HEK293 (cell line): ENCODE data around the gene ADAM23.

Source experiments
- CTCF ChIA-PET: fragments of 350-600 bp; formaldehyde crosslinking; extraction: SDS; loops from one replicate; lab custom pipeline; 2021; ENCODE audit warnings: antibody characterized with exemption; lab: Yijun Ruan, JAX
- POLR2A ChIA-PET: fragments of 300-600 bp; formaldehyde crosslinking; extraction: SDS; loops from one replicate; lab custom pipeline; 2020; ENCODE audit warnings: antibody characterized with exemption, inconsistent platforms; lab: Yijun Ruan, JAX
- H3K27ac ChIP-seq: fragments of 200-500 bp; sonication (Bioruptor generic); 2 replicates; pipeline ENCODE4 v1.5.1; 2014; ENCODE audit warnings: low read depth, low read length, control low read depth, inconsistent platforms; ENCODE audit errors: extremely low read depth
- H3K36me3 ChIP-seq, 2 experiments: fragments of 200-500 bp in 1 of 2; sonication (Bioruptor generic) in 1 of 2; 1 replicate in 1 of 2; 2 replicates in 1 of 2; pipeline ENCODE4 v1.5.1; 2014 to 2017; ENCODE audit warnings: inconsistent platforms in 2 of 2, low read length in 2 of 2; ENCODE audit not compliant: control insufficient read depth in 2 of 2, insufficient read depth in 1 of 2
- H3K4me1 ChIP-seq: fragments of 200-500 bp; sonication (Bioruptor generic); 2 replicates; pipeline ENCODE4 v1.5.1; 2014; ENCODE audit warnings: mild to moderate bottlenecking, low read length, inconsistent platforms; ENCODE audit not compliant: control insufficient read depth, insufficient read depth
- H3K4me3 ChIP-seq: 2 replicates; pipeline ENCODE4 v1.5.1; 2011; ENCODE audit warnings: low read depth, mild to moderate bottlenecking, control low read depth, low read length, moderate library complexity
- H3K9me3 ChIP-seq: fragments of 200-500 bp; sonication (Bioruptor generic); 2 replicates; pipeline ENCODE4 v1.5.1; 2014; ENCODE audit warnings: low read depth, low read length, inconsistent platforms; ENCODE audit not compliant: control insufficient read depth, insufficient read depth
- HOXA7 ChIP-seq: sonication (generic); formaldehyde crosslinking; IDR thresholded peaks from 2 replicates; pipeline ENCODE4 v1.8.1; 2022; ENCODE audit warnings: missing genetic modification reagents, borderline replicate concordance
- IKZF3 ChIP-seq: fragments of 450-650 bp; IDR thresholded peaks from 2 replicates; pipeline ENCODE4 v1.5.0; 2018; ENCODE audit warnings: missing biosample characterization, mild to moderate bottlenecking, missing genetic modification characterization, moderate library complexity
- KLF16 ChIP-seq: fragments of 450-650 bp; formaldehyde crosslinking; IDR thresholded peaks from 2 replicates; pipeline ENCODE4 v1.5.1; 2017; ENCODE audit warnings: missing biosample characterization, missing genetic modification characterization
- TRIM28 ChIP-seq: IDR thresholded peaks from 2 replicates; pipeline ENCODE4 v1.6.1; 2011; ENCODE audit warnings: low read length, control low read depth, borderline replicate concordance
- YY2 ChIP-seq: fragments of 450-650 bp; formaldehyde crosslinking; IDR thresholded peaks from 2 replicates; pipeline ENCODE4 v1.5.1; 2016; ENCODE audit warnings: missing biosample characterization, missing genetic modification characterization
- ZBTB11 ChIP-seq: fragments of 450-650 bp; formaldehyde crosslinking; conservative IDR thresholded peaks from 2 replicates; pipeline ENCODE4 v1.5.1; 2016; ENCODE audit warnings: low read depth, missing biosample characterization, missing genetic modification characterization
- ZBTB21 ChIP-seq: fragments of 450-650 bp; formaldehyde crosslinking; IDR thresholded peaks from 2 replicates; pipeline ENCODE4 v1.5.1; 2017; ENCODE audit warnings: missing biosample characterization, missing genetic modification characterization
- ZBTB44 ChIP-seq: fragments of 450-650 bp; IDR thresholded peaks from 2 replicates; pipeline ENCODE4 v1.5.1; 2018; ENCODE audit warnings: missing biosample characterization, mild to moderate bottlenecking, missing genetic modification characterization
- ZFP69B ChIP-seq: fragments of 450-650 bp; formaldehyde crosslinking; IDR thresholded peaks from 2 replicates; pipeline ENCODE4 v1.5.1; 2016; ENCODE audit warnings: missing biosample characterization, missing genetic modification characterization
- ZNF10 ChIP-seq: fragments of 450-650 bp; formaldehyde crosslinking; IDR thresholded peaks from 2 replicates; pipeline ENCODE4 v1.5.1; 2017; ENCODE audit warnings: missing biosample characterization, missing genetic modification characterization
- ZNF174 ChIP-seq: fragments of 450-650 bp; formaldehyde crosslinking; IDR thresholded peaks from 2 replicates; pipeline ENCODE4 v1.5.0; 2017; ENCODE audit warnings: missing biosample characterization, mild to moderate bottlenecking, missing genetic modification characterization
- ZNF2 ChIP-seq: fragments of 450-650 bp; formaldehyde crosslinking; IDR thresholded peaks from 2 replicates; pipeline ENCODE4 v1.5.1; 2016; ENCODE audit warnings: missing biosample characterization, missing genetic modification characterization
- ZNF214 ChIP-seq: fragments of 450-650 bp; formaldehyde crosslinking; IDR thresholded peaks from 2 replicates; pipeline ENCODE4 v1.5.1; 2017; ENCODE audit warnings: missing biosample characterization, mild to moderate bottlenecking, missing genetic modification characterization, borderline replicate concordance
- ZNF354C ChIP-seq: fragments of 450-650 bp; formaldehyde crosslinking; IDR thresholded peaks from 2 replicates; pipeline ENCODE4 v1.5.1; 2016; ENCODE audit warnings: missing biosample characterization, missing genetic modification characterization, low read depth, borderline replicate concordance
- ZNF366 ChIP-seq: fragments of 450-650 bp; formaldehyde crosslinking; conservative IDR thresholded peaks from 2 replicates; pipeline ENCODE4 v1.5.1; 2016; ENCODE audit warnings: missing biosample characterization, missing genetic modification characterization
- ZNF404 ChIP-seq: fragments of 450-650 bp; formaldehyde crosslinking; IDR thresholded peaks from 2 replicates; pipeline ENCODE4 v1.5.1; 2017; ENCODE audit warnings: missing biosample characterization, missing genetic modification characterization
- ZNF433 ChIP-seq: fragments of 450-650 bp; formaldehyde crosslinking; IDR thresholded peaks from 2 replicates; pipeline ENCODE4 v1.5.1; 2016; ENCODE audit warnings: missing biosample characterization, missing genetic modification characterization, low read depth
- ZNF514 ChIP-seq: fragments of 450-650 bp; formaldehyde crosslinking; IDR thresholded peaks from 2 replicates; pipeline ENCODE4 v1.5.1; 2016; ENCODE audit warnings: missing biosample characterization, missing genetic modification characterization
- ZNF529 ChIP-seq: fragments of 450-650 bp; formaldehyde crosslinking; IDR thresholded peaks from 2 replicates; pipeline ENCODE4 v1.5.1; 2017; ENCODE audit warnings: missing genetic modification characterization, missing biosample characterization; ENCODE audit not compliant: insufficient replicate concordance
- ZNF621 ChIP-seq: fragments of 450-650 bp; formaldehyde crosslinking; IDR thresholded peaks from 2 replicates; pipeline ENCODE4 v1.5.1; 2017; ENCODE audit warnings: missing biosample characterization, missing genetic modification characterization
- ZNF658 ChIP-seq: fragments of 450-650 bp; formaldehyde crosslinking; IDR thresholded peaks from 2 replicates; pipeline ENCODE4; 2016; ENCODE audit warnings: missing biosample characterization, missing genetic modification characterization
- ZNF701 ChIP-seq: fragments of 450-650 bp; formaldehyde crosslinking; IDR thresholded peaks from 2 replicates; pipeline ENCODE4 v1.5.1; 2016; ENCODE audit warnings: missing biosample characterization, missing genetic modification characterization
- ZNF785 ChIP-seq: fragments of 450-650 bp; formaldehyde crosslinking; IDR thresholded peaks from 2 replicates; pipeline ENCODE4 v1.5.1; 2016; ENCODE audit warnings: missing biosample characterization, missing genetic modification characterization
- ZNF843 ChIP-seq: fragments of 450-650 bp; formaldehyde crosslinking; IDR thresholded peaks from 2 replicates; pipeline ENCODE4 v1.5.1; 2016; ENCODE audit warnings: missing biosample characterization, missing genetic modification characterization
- ZSCAN4 ChIP-seq: fragments of 450-650 bp; formaldehyde crosslinking; IDR thresholded peaks from 2 replicates; pipeline ENCODE4 v1.5.1; 2017; ENCODE audit warnings: missing biosample characterization, missing genetic modification characterization
- TF ChIP-seq, protein P1 (sequence below): fragments of 450-650 bp; formaldehyde crosslinking; IDR thresholded peaks from 2 replicates; pipeline ENCODE4 v1.5.1; 2016; ENCODE audit warnings: missing biosample characterization, missing genetic modification characterization
- TF ChIP-seq, protein P2 (sequence below): fragments of 450-650 bp; formaldehyde crosslinking; IDR thresholded peaks from 2 replicates; pipeline ENCODE4 v1.5.1; 2016; ENCODE audit warnings: missing biosample characterization, missing genetic modification characterization

Gene ADAM23

GRCh38 chr2:206635015-206635414 lies 191.7 kb downstream of the ADAM23 start:
- TF ChIP-seq, protein P1, sequence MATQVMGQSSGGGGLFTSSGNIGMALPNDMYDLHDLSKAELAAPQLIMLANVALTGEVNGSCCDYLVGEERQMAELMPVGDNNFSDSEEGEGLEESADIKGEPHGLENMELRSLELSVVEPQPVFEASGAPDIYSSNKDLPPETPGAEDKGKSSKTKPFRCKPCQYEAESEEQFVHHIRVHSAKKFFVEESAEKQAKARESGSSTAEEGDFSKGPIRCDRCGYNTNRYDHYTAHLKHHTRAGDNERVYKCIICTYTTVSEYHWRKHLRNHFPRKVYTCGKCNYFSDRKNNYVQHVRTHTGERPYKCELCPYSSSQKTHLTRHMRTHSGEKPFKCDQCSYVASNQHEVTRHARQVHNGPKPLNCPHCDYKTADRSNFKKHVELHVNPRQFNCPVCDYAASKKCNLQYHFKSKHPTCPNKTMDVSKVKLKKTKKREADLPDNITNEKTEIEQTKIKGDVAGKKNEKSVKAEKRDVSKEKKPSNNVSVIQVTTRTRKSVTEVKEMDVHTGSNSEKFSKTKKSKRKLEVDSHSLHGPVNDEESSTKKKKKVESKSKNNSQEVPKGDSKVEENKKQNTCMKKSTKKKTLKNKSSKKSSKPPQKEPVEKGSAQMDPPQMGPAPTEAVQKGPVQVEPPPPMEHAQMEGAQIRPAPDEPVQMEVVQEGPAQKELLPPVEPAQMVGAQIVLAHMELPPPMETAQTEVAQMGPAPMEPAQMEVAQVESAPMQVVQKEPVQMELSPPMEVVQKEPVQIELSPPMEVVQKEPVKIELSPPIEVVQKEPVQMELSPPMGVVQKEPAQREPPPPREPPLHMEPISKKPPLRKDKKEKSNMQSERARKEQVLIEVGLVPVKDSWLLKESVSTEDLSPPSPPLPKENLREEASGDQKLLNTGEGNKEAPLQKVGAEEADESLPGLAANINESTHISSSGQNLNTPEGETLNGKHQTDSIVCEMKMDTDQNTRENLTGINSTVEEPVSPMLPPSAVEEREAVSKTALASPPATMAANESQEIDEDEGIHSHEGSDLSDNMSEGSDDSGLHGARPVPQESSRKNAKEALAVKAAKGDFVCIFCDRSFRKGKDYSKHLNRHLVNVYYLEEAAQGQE (tag by site-specific recombination), result no peak
- no peak for TF ChIP-seq ZNF366 (tag by site-specific recombination)
- TF ChIP-seq YY2 (tag by site-specific recombination), result no peak
- TF ChIP-seq ZNF658 (tag by site-specific recombination), result no peak
- no peak for TF ChIP-seq ZNF174 (tag by site-specific recombination)
- TF ChIP-seq, protein P2, sequence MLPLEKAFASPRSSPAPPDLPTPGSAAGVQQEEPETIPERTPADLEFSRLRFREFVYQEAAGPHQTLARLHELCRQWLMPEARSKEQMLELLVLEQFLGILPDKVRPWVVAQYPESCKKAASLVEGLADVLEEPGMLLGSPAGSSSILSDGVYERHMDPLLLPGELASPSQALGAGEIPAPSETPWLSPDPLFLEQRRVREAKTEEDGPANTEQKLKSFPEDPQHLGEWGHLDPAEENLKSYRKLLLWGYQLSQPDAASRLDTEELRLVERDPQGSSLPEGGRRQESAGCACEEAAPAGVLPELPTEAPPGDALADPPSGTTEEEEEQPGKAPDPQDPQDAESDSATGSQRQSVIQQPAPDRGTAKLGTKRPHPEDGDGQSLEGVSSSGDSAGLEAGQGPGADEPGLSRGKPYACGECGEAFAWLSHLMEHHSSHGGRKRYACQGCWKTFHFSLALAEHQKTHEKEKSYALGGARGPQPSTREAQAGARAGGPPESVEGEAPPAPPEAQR (tag by site-specific recombination), result no peak
- no peak for TF ChIP-seq TRIM28
- TF ChIP-seq ZNF529 (tag by site-specific recombination), result no peak
- TF ChIP-seq ZBTB11 (tag by site-specific recombination), result no peak
- no peak for TF ChIP-seq ZNF843 (tag by site-specific recombination)
- TF ChIP-seq ZNF404 (tag by site-specific recombination), result no peak
- no peak for TF ChIP-seq ZNF701 (tag by site-specific recombination)
- TF ChIP-seq ZNF433 (tag by site-specific recombination), result no peak
- no peak for TF ChIP-seq HOXA7 (CRISPR knock-in tag)
- no peak for TF ChIP-seq ZNF514 (tag by site-specific recombination)
- no peak for TF ChIP-seq ZNF2 (tag by site-specific recombination)
- no peaks in the 10 kb centered on the region for H3K4me1 ChIP-seq
- no peaks in the 10 kb centered on the region for H3K9me3 ChIP-seq
- no peak overlapping the region for H3K4me3 ChIP-seq
- ChIA-PET POLR2A (no interaction called here), CTCF (no interaction called here)
- H3K36me3 ChIP-seq, result no peaks in the 10 kb centered on the region
- H3K27ac ChIP-seq, result no peak overlapping the region

GRCh38 chr2:206639636-206640035 lies 196.3 kb downstream of the ADAM23 start:
- no peaks in the 10 kb centered on the region for H3K9me3 ChIP-seq
- no peak overlapping the region for H3K4me3 ChIP-seq
- CTCF ChIA-PET, result interaction anchor here (0.7 to 1.0 kb wide), 2 partner anchors 8 to 216 kb away, joined by 3 read pairs; no protein-coding TSS in a partner anchor
- H3K27ac ChIP-seq, result no peak overlapping the region
- POLR2A ChIA-PET, result no interaction called here
- H3K4me1 ChIP-seq, result no peaks in the 10 kb centered on the region
- no peaks in the 10 kb centered on the region for H3K36me3 ChIP-seq
- TF ChIP-seq KLF16 (tag by site-specific recombination) (no peak), ZBTB21 (tag by site-specific recombination) (no peak), ZFP69B (tag by site-specific recombination) (no peak), ZNF214 (tag by site-specific recombination) (no peak), ZNF785 (no peak), ZBTB44 (tag by site-specific recombination) (no peak), IKZF3 (no peak), ZSCAN4 (no peak), ZNF10 (no peak), ZNF354C (tag by site-specific recombination) (no peak), ZNF621 (tag by site-specific recombination) (no peak)
